Activated CD8-positive, alpha-beta T cell treated with anti-CD3 and anti-CD28 coated beads for 36 hours (primary cell): Measurements from ENCODE around the gene ITPR1. TPM values are rescaled to one million over a fixed set of nuclear protein-coding genes. Genes with fewer than 3 reads are reported as not detected.

Source experiments
- ATAC-seq: fragments of 200-7000 bp; cut with Tn5 transposase; one replicate; pipeline ENCODE4 v1.10.0; 2021; ENCODE audit warnings: mild to moderate bottlenecking, moderate library complexity
- CTCF ChIA-PET: fragments of 350-600 bp; sonication (Branson Sonifier 250); formaldehyde crosslinking; loops from one replicate; lab custom pipeline; 2021; ENCODE audit warnings: antibody characterized with exemption; lab: Charles Lee
- POLR2A ChIA-PET: fragments of 350-600 bp; sonication (Branson Sonifier 250); formaldehyde crosslinking; loops from one replicate; lab custom pipeline; 2021; ENCODE audit warnings: antibody characterized with exemption; lab: Charles Lee
- DNase-seq: peaks from one replicate; pipeline ENCODE4 v3.0.0-alpha.2; 2020
- H3K27ac Mint-ChIP-seq: one replicate; pipeline ENCODE4 v1.8.0; 2021; ENCODE audit warnings: mild to moderate bottlenecking, mixed read lengths
- H3K27me3 Mint-ChIP-seq: one replicate; pipeline ENCODE4 v1.8.0; 2021; ENCODE audit warnings: mixed read lengths
- H3K36me3 Mint-ChIP-seq: one replicate; pipeline ENCODE4 v1.8.0; 2021; ENCODE audit warnings: low read depth, mixed read lengths
- H3K4me1 Mint-ChIP-seq: one replicate; pipeline ENCODE4 v1.8.0; 2021; ENCODE audit warnings: low read depth, mixed read lengths
- H3K4me3 Mint-ChIP-seq: one replicate; pipeline ENCODE4 v1.8.0; 2021; ENCODE audit warnings: mild to moderate bottlenecking, moderate library complexity, mixed read lengths
- H3K9me3 Mint-ChIP-seq: one replicate; pipeline ENCODE4 v1.8.0; 2021; ENCODE audit warnings: mixed read lengths
- CTCF ChIP-seq: fragments of 200-600 bp; IDR thresholded peaks from one replicate; pipeline ENCODE4 v1.8.0; 2022; ENCODE audit warnings: antibody characterized with exemption, mild to moderate bottlenecking
- intact Hi-C: fragments of 100-400 bp; cut with micrococcal nuclease; formaldehyde crosslinking; loops from one replicate; pipeline ENCODE4 v1.10.0; 2022
- total RNA-seq, 2 experiments: library from RNA; stranded (reverse); gene quantifications; one replicate each; pipeline ENCODE4 v1.2.3, GENCODE V29; 2021

The ITPR1 gene
- total RNA-seq, 2 experiments from 2014 or later, result 93.9 to 98.2 TPM

GRCh38 chr3:4687167-4687566 is 194.0 kb downstream of the ITPR1 start:
- no peak for TF ChIP-seq CTCF
- H3K27ac Mint-ChIP-seq, result no peak overlapping the region
- no peak for DNase-seq
- H3K36me3 Mint-ChIP-seq, result peaks cover 57% of the 10 kb centered on the region
- ChIA-PET CTCF (interaction anchor here (1.0 to 2.4 kb wide), 3 partner anchors 24 to 336 kb away, joined by 4 to 9 read pairs (median 7); no protein-coding TSS in a partner anchor), POLR2A (no interaction called here)
- no peaks in the 10 kb centered on the region for H3K9me3 Mint-ChIP-seq
- H3K4me3 Mint-ChIP-seq, result no peak overlapping the region
- no peaks in the 10 kb centered on the region for H3K4me1 Mint-ChIP-seq
- intact Hi-C loops, result no loop called here
- ATAC-seq, result no peak
- no peaks in the 10 kb centered on the region for H3K27me3 Mint-ChIP-seq

GRCh38 chr3:4687596-4687995 is 194.4 kb downstream of the ITPR1 start:
- Mint-ChIP-seq H3K36me3 (peaks cover 61% of the 10 kb centered on the region), H3K9me3 (no peaks in the 10 kb centered on the region), H3K4me1 (no peaks in the 10 kb centered on the region), H3K27me3 (no peaks in the 10 kb centered on the region), H3K4me3 (no peak overlapping the region), H3K27ac (no peak overlapping the region)
- CTCF ChIA-PET, result interaction anchor here (1.6 kb wide), 1 partner anchor 28 kb away, joined by 3 read pairs; no protein-coding TSS in a partner anchor
- no peak for ATAC-seq
- DNase-seq, result no peak
- TF ChIP-seq CTCF, result no peak
- intact Hi-C loops, result no loop called here
- POLR2A ChIA-PET, result no interaction called here

GRCh38 chr3:4688411-4688810 is 195.3 kb downstream of the ITPR1 start:
- ChIA-PET POLR2A (no interaction called here), CTCF (interaction anchor here (1.6 kb wide), 1 partner anchor 29 kb away, joined by 3 read pairs; no protein-coding TSS in a partner anchor)
- H3K36me3 Mint-ChIP-seq, result peaks cover 62% of the 10 kb centered on the region
- H3K4me3 Mint-ChIP-seq, result no peak overlapping the region
- ATAC-seq, result no peak
- no peaks in the 10 kb centered on the region for H3K4me1 Mint-ChIP-seq
- no peak for DNase-seq
- intact Hi-C loops, result no loop called here
- no peak for TF ChIP-seq CTCF
- H3K27ac Mint-ChIP-seq, result no peak overlapping the region
- H3K9me3 Mint-ChIP-seq, result no peaks in the 10 kb centered on the region
- H3K27me3 Mint-ChIP-seq, result no peaks in the 10 kb centered on the region

GRCh38 chr3:4689021-4689420 is 195.9 kb downstream of the ITPR1 start:
- Mint-ChIP-seq H3K27me3 (no peaks in the 10 kb centered on the region), H3K27ac (no peak overlapping the region), H3K4me3 (no peak overlapping the region), H3K36me3 (peaks cover 65% of the 10 kb centered on the region), H3K9me3 (no peaks in the 10 kb centered on the region), H3K4me1 (no peaks in the 10 kb centered on the region)
- POLR2A ChIA-PET, result no interaction called here
- CTCF ChIA-PET, result interaction anchor here (1.6 kb wide), 1 partner anchor 30 kb away, joined by 3 read pairs; no protein-coding TSS in a partner anchor
- TF ChIP-seq CTCF, result no peak
- intact Hi-C loops, result no loop called here
- ATAC-seq, result no peak
- DNase-seq, result no peak

- Mint-ChIP-seq H3K27ac (no peak overlapping the region), H3K27me3 (no peaks in the 10 kb centered on the region), H3K36me3 (peaks cover 62% of the 10 kb centered on the region), H3K4me1 (no peaks in the 10 kb centered on the region), H3K4me3 (no peak overlapping the region), H3K9me3 (no peaks in the 10 kb centered on the region)
- no peak for TF ChIP-seq CTCF
- intact Hi-C loops, result loop anchor here (10.0 kb wide), 1 partner anchor 1525 kb away; no protein-coding TSS in a partner anchor
- DNase-seq (no peak), ATAC-seq (no peak)
- CTCF ChIA-PET, result interaction anchor here (0.7 kb wide), 1 partner anchor 22 kb away, joined by 3 read pairs; no protein-coding TSS in a partner anchor
- POLR2A ChIA-PET, result no interaction called here
Measured at GRCh38 chr3:4690277-4690676, 197.1 kb downstream of the ITPR1 start.
